HTR-8/SVneo (cell line): ENCODE data around the gene ANKS1A.
"Not testable (repeated sequence)": the region's sequence is repeated elsewhere in the genome, so short reads cannot be mapped to it uniquely, and the experiment has no call there.

Experiments
- DNase-seq: peaks from one replicate; pipeline ENCODE4 v3.0.0; 2011; ENCODE audit warnings: low spot score, mixed read lengths; ENCODE audit not compliant: insufficient read length
- FAIRE-seq: peaks from 2 replicates; lab custom pipeline; 2011; peaks lifted over from hg19 to GRCh38; lab: Jason Lieb, UNC

ANKS1A gene

GRCh38 chr6:34984416-34984815 is 95.4 kb downstream of the ANKS1A start:
- no peak for FAIRE-seq
- DNase-seq, result no peak

- no peak for FAIRE-seq
- DNase-seq, result no peak
Measured at GRCh38 chr6:34985236-34985635, 96.2 kb downstream of the ANKS1A start.

- DNase-seq (peak; percentile 66), FAIRE-seq (no peak)
Measured at GRCh38 chr6:34986845-34987246, 97.8 kb downstream of the ANKS1A start.

- no peak for DNase-seq
- FAIRE-seq, result no peak
Measured at GRCh38 chr6:34987506-34987905, 98.5 kb downstream of the ANKS1A start.

- no peak for FAIRE-seq
- DNase-seq, result no peak
Measured at GRCh38 chr6:34990971-34991560, 102.0 kb downstream of the ANKS1A start.

GRCh38 chr6:34992376-34992775 is 103.3 kb downstream of the ANKS1A start:
- FAIRE-seq (no peak), DNase-seq (no peak)

GRCh38 chr6:34993213-34993612 is 104.2 kb downstream of the ANKS1A start:
- no peak for FAIRE-seq
- no peak for DNase-seq

- no peak for FAIRE-seq
- DNase-seq, result no peak
Measured at GRCh38 chr6:34994693-34995092, 105.6 kb downstream of the ANKS1A start.

- not testable (repeated sequence) for FAIRE-seq, DNase-seq
Measured at GRCh38 chr6:34998417-34998816, 109.4 kb downstream of the ANKS1A start.

GRCh38 chr6:34999153-34999552 is 110.1 kb downstream of the ANKS1A start:
- DNase-seq, FAIRE-seq: not testable (repeated sequence)

- DNase-seq, FAIRE-seq: not testable (repeated sequence)
Measured at GRCh38 chr6:34999962-35000361, 110.9 kb downstream of the ANKS1A start.

- DNase-seq, FAIRE-seq: not testable (repeated sequence)
Measured at GRCh38 chr6:35001349-35001748, 112.3 kb downstream of the ANKS1A start.

GRCh38 chr6:35003886-35004530 is 115.0 kb downstream of the ANKS1A start:
- DNase-seq, FAIRE-seq: not testable (repeated sequence)

GRCh38 chr6:35007016-35007415 is 118.0 kb downstream of the ANKS1A start:
- FAIRE-seq (no peak), DNase-seq (no peak)

- no peak for DNase-seq
- no peak for FAIRE-seq
Measured at GRCh38 chr6:35008858-35009257, 119.8 kb downstream of the ANKS1A start.

- FAIRE-seq, result no peak
- DNase-seq, result no peak
Measured at GRCh38 chr6:35011096-35012041, 122.3 kb downstream of the ANKS1A start.

- FAIRE-seq (no peak), DNase-seq (no peak)
Measured at GRCh38 chr6:35013701-35014100, 124.6 kb downstream of the ANKS1A start.

GRCh38 chr6:35014341-35014740 is 125.3 kb downstream of the ANKS1A start:
- no peak for DNase-seq
- no peak for FAIRE-seq

GRCh38 chr6:35014786-35015185 is 125.7 kb downstream of the ANKS1A start:
- no peak for FAIRE-seq
- peak; percentile 30 for DNase-seq

- FAIRE-seq (no peak), DNase-seq (no peak)
Measured at GRCh38 chr6:35015476-35015875, 126.4 kb downstream of the ANKS1A start.

- DNase-seq (no peak), FAIRE-seq (no peak)
Measured at GRCh38 chr6:35015996-35016395, 126.9 kb downstream of the ANKS1A start.
